ENCODE data around the gene ZFYVE26. TPM values are rescaled to one million over a fixed set of nuclear protein-coding genes. Genes with fewer than 3 reads are reported as not detected.
"Not testable (repeated sequence)": the region's sequence is repeated elsewhere in the genome, so short reads cannot be mapped to it uniquely, and the experiment has no call there.

Gene ZFYVE26
- total RNA-seq, 6 experiments from 2014 or later: 8.3 to 14.8 (median 11.3) TPM

DNA sequence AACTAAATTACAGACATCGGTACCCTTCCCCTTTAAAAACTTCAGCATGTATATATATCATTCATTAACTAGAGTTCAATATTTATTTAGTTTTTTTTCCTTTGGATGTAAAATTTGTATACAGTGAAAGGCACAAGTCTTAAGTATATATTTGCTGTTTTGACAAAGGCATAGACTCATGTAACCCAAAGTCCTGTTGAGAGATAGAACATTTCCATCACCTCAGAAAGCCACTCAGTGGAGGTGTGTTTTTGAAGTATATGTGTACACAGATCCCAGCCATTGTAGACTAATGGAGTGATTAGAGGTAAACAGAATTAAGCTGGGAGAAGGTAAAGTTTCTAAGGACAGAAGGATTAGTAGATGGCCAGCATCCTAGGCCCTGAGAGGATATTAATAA is 99.3 kb downstream of the ZFYVE26 start:
- TF ChIP-seq, protein P1, sequence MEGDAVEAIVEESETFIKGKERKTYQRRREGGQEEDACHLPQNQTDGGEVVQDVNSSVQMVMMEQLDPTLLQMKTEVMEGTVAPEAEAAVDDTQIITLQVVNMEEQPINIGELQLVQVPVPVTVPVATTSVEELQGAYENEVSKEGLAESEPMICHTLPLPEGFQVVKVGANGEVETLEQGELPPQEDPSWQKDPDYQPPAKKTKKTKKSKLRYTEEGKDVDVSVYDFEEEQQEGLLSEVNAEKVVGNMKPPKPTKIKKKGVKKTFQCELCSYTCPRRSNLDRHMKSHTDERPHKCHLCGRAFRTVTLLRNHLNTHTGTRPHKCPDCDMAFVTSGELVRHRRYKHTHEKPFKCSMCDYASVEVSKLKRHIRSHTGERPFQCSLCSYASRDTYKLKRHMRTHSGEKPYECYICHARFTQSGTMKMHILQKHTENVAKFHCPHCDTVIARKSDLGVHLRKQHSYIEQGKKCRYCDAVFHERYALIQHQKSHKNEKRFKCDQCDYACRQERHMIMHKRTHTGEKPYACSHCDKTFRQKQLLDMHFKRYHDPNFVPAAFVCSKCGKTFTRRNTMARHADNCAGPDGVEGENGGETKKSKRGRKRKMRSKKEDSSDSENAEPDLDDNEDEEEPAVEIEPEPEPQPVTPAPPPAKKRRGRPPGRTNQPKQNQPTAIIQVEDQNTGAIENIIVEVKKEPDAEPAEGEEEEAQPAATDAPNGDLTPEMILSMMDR (IDR thresholded peaks at IDR 0.05): no peak
- TF ChIP-seq POLR2A (IDR thresholded peaks at IDR 0.05): no peak
- Histone ChIP-seq H3K36me3 (no peaks in the 10 kb centered on the region), H3K4me1 (no peaks in the 10 kb centered on the region), H3K9me3 (no peaks in the 10 kb centered on the region), H3K27ac (no peak overlapping the region), H3K27me3 (no peaks in the 10 kb centered on the region), H3K4me3 (no peak overlapping the region)
- intact Hi-C loops (cut with DNase I): no loop called here
- 100% methylated on average over 1 of the region's 1 CpG for WGBS (ENCODE audit: insufficient coverage, low coverage, low lambda C conversion rate, missing lambda C conversion rate)
- DNase-seq (no peak), ATAC-seq (no peak)

DNA sequence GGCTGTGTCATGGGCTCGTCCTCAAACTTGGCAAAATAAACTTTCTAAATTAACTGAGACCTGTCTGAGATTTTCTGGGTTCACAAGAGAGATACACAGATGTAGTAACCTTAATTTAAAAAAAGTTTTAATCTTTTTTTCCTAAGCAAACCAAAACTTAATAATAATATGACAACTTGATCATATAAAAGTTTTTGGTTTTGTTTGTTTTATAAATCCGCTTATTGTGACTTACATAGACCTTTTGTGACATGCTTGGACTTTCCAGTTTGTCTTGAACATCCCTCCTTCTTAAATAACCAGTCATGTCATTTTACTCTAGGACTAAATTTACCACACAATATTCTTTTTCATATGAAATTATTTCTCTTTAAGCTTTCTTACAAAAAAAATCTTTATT is 106.2 kb downstream of the ZFYVE26 start:
- no peak for DNase-seq
- H3K27me3 ChIP-seq: no peaks in the 10 kb centered on the region
- ATAC-seq: no peak
- no peaks in the 10 kb centered on the region for H3K9me3 ChIP-seq
- TF ChIP-seq, protein P1 (IDR thresholded peaks at IDR 0.05): no peak
- no peak for TF ChIP-seq POLR2A (IDR thresholded peaks at IDR 0.05)
- intact Hi-C loops (cut with DNase I): no loop called here
- peak overlapping the region in 2 of 3 donors; percentile 19 to 22 for H3K27ac ChIP-seq
- H3K4me3 ChIP-seq: no peak overlapping the region
- 89% methylated on average over 2 of the region's 2 CpGs for WGBS (ENCODE audit: insufficient coverage, low coverage, low lambda C conversion rate, missing lambda C conversion rate)
- H3K36me3 ChIP-seq: no peaks in the 10 kb centered on the region
- peaks cover 0 to 13% (median 6%) of the 10 kb centered on the region in 4 donors for H3K4me1 ChIP-seq

DNA sequence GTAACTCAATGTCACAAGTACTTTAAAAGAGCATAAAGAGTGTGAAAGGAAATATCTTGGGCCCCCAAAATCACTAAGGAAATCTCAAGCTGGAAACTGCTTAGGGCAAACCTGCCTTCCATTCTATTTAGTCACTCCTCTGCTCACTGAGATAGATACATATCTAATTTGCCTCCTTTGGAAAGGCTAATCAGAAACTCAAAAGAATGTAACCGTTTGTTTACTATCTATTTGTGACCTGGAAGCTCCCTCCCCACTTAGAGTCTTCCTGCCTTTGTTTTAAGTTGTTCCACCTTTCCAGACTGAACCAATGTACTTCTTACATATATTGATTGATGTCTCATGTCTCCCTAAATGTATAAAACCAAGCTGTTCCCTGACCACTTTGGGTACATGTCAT is 106.6 kb downstream of the ZFYVE26 start:
- H3K36me3 ChIP-seq; intact Hi-C loops (cut with DNase I); H3K9me3 ChIP-seq; DNase-seq; H3K4me3 ChIP-seq; H3K27me3 ChIP-seq: not testable (repeated sequence)
- peaks cover 0 to 16% (median 6%) of the 10 kb centered on the region in 4 donors for H3K4me1 ChIP-seq
- peak in 3 of 4 donors; percentile 12 to 49 (median 28) for ATAC-seq
- 57% methylated on average over 1 of the region's 1 CpG for WGBS (ENCODE audit: insufficient coverage, low coverage, low lambda C conversion rate, missing lambda C conversion rate)
- H3K27ac ChIP-seq: peak overlapping the region in 2 of 3 donors; percentile 19 to 22

DNA sequence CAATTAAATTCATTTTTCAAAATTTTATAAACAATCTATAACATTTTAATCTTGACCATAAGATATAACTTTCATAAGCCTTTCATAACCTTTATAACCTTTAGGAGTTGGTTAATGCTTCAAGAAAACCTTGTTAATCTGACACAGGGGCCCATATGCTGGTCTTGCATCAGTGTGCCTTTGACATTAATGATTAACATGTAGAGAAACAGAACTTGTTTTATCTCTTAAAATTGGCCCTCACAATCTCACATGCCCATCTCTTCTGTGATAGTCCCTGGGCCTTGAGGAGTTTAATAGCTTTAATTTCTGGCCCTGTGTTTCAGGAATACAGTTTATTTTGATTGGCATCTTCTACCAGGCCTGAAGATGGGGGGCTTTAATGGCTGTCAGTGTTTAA is 107.0 kb downstream of the ZFYVE26 start:
- Histone ChIP-seq H3K27ac (peak overlapping the region in 2 of 3 donors; percentile 19 to 22), H3K4me1 (peaks cover 0 to 21% (median 6%) of the 10 kb centered on the region in 4 donors)
- intact Hi-C loops (cut with DNase I); H3K36me3 ChIP-seq; H3K9me3 ChIP-seq; DNase-seq; H3K4me3 ChIP-seq; H3K27me3 ChIP-seq: not testable (repeated sequence)
- peak; percentile 63 to 78 (median 72) for ATAC-seq

DNA sequence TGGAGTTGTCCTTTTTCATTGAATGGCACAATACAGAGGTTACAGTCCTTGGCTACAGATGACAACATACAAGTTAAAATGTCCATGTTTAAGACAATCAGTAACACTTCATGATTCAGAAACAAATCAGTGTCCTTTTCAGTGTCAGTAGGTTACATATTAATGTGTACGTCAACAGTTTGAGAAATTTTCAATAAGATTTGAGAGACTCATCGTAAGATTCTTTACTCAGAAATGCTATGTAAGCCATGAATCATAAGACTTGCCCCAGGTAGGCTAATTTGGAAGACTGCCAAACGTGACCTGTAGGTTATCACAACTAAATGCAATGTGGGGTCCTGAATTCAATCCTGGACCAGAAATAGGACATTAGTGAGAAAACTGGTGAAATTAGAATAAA is 111.2 kb downstream of the ZFYVE26 start:
- Histone ChIP-seq H3K27me3 (no peaks in the 10 kb centered on the region), H3K36me3 (no peaks in the 10 kb centered on the region), H3K4me1 (peaks cover 0 to 26% (median 6%) of the 10 kb centered on the region in 4 donors), H3K4me3 (no peak overlapping the region), H3K27ac (no peak overlapping the region), H3K9me3 (no peaks in the 10 kb centered on the region)
- ATAC-seq (no peak), DNase-seq (no peak)
- 39% methylated on average over 3 of the region's 3 CpGs for WGBS (ENCODE audit: insufficient coverage, low coverage, low lambda C conversion rate, missing lambda C conversion rate)
- intact Hi-C loops (cut with DNase I): no loop called here
- no peak for TF ChIP-seq POLR2A (IDR thresholded peaks at IDR 0.05)
- TF ChIP-seq, protein P1 (IDR thresholded peaks at IDR 0.05): no peak

Data from right lobe of liver (tissue), 6 donors.